Activated naive CD4-positive, alpha-beta T cell treated with anti-CD3 and anti-CD28 coated beads, Interleukin-2, amount 10 ng/mL, durations not matched to agents 7 days and 5 days (primary cell): ENCODE results near the gene TMEM255A.

Experiments used
- CTCF ChIA-PET: fragments of 350-600 bp; sonication (Branson Sonifier 250); formaldehyde crosslinking; loops from one replicate; lab custom pipeline; 2021; ENCODE audit warnings: antibody characterized with exemption; lab: Charles Lee
- DNase-seq: peaks from one replicate; pipeline ENCODE4 v3.0.0-alpha.2; 2020
- H3K27ac Mint-ChIP-seq: one replicate; pipeline ENCODE4 v1.8.0; 2021; ENCODE audit warnings: mild to moderate bottlenecking, moderate library complexity, mixed read lengths
- H3K27me3 Mint-ChIP-seq: one replicate; pipeline ENCODE4 v1.8.0; 2021; ENCODE audit warnings: mild to moderate bottlenecking, mixed read lengths
- H3K36me3 Mint-ChIP-seq: one replicate; pipeline ENCODE4 v1.8.0; 2021; ENCODE audit warnings: mixed read lengths
- H3K4me1 Mint-ChIP-seq: one replicate; pipeline ENCODE4 v1.8.0; 2021; ENCODE audit warnings: mixed read lengths
- H3K4me3 Mint-ChIP-seq: one replicate; pipeline ENCODE4 v1.8.0; 2021; ENCODE audit warnings: mild to moderate bottlenecking, moderate library complexity, mixed read lengths
- H3K9me3 Mint-ChIP-seq: one replicate; pipeline ENCODE4 v1.8.0; 2021; ENCODE audit warnings: mixed read lengths

Gene TMEM255A

GRCh38 chrX:120228187-120228908 is 82.9 kb downstream of the TMEM255A start:
- H3K27ac Mint-ChIP-seq = no peak overlapping the region
- no peaks in the 10 kb centered on the region for H3K27me3 Mint-ChIP-seq
- CTCF ChIA-PET = no interaction called here
- no peaks in the 10 kb centered on the region for H3K9me3 Mint-ChIP-seq
- no peaks in the 10 kb centered on the region for H3K4me1 Mint-ChIP-seq
- no peak overlapping the region for H3K4me3 Mint-ChIP-seq
- DNase-seq = no peak
- H3K36me3 Mint-ChIP-seq = peaks cover 5% of the 10 kb centered on the region

GRCh38 chrX:120224388-120224787 is 86.9 kb downstream of the TMEM255A start:
- H3K9me3 Mint-ChIP-seq = no peaks in the 10 kb centered on the region
- no peak for DNase-seq
- no peak overlapping the region for H3K27ac Mint-ChIP-seq
- peaks cover 2% of the 10 kb centered on the region for H3K36me3 Mint-ChIP-seq
- CTCF ChIA-PET = interaction anchor here (0.7 kb wide), 1 partner anchor 10 kb away, joined by 3 read pairs; no protein-coding TSS in a partner anchor
- H3K27me3 Mint-ChIP-seq = no peaks in the 10 kb centered on the region
- no peak overlapping the region for H3K4me3 Mint-ChIP-seq
- no peaks in the 10 kb centered on the region for H3K4me1 Mint-ChIP-seq

GRCh38 chrX:120223374-120223773 is 87.9 kb downstream of the TMEM255A start:
- Mint-ChIP-seq H3K36me3 (peaks cover 1% of the 10 kb centered on the region), H3K4me3 (no peak overlapping the region), H3K27ac (no peak overlapping the region), H3K9me3 (no peaks in the 10 kb centered on the region), H3K27me3 (no peaks in the 10 kb centered on the region), H3K4me1 (no peaks in the 10 kb centered on the region)
- CTCF ChIA-PET = interaction anchor here (0.9 kb wide), 1 partner anchor 12 kb away, joined by 4 read pairs; no protein-coding TSS in a partner anchor
- DNase-seq = no peak

GRCh38 chrX:120213438-120214265 is 97.6 kb downstream of the TMEM255A start:
- H3K4me1 Mint-ChIP-seq = peaks cover 2% of the 10 kb centered on the region
- CTCF ChIA-PET = interaction anchor here (0.8 to 1.9 kb wide), 9 partner anchors 9 to 179 kb away, joined by 3 to 8 read pairs (median 4); partner anchors contain the start of gene ZBTB33
- H3K36me3 Mint-ChIP-seq = no peaks in the 10 kb centered on the region
- no peaks in the 10 kb centered on the region for H3K27me3 Mint-ChIP-seq
- no peak overlapping the region for H3K27ac Mint-ChIP-seq
- no peaks in the 10 kb centered on the region for H3K9me3 Mint-ChIP-seq
- peak; percentile 69 for DNase-seq
- H3K4me3 Mint-ChIP-seq = no peak overlapping the region
